ENCODE results near the gene TMEM163. TPM values are rescaled to one million over a fixed set of nuclear protein-coding genes. Genes with fewer than 3 reads are reported as not detected.

Gene TMEM163
- total RNA-seq, 1 experiment from 2014 or later: 2.5 TPM

DNA sequence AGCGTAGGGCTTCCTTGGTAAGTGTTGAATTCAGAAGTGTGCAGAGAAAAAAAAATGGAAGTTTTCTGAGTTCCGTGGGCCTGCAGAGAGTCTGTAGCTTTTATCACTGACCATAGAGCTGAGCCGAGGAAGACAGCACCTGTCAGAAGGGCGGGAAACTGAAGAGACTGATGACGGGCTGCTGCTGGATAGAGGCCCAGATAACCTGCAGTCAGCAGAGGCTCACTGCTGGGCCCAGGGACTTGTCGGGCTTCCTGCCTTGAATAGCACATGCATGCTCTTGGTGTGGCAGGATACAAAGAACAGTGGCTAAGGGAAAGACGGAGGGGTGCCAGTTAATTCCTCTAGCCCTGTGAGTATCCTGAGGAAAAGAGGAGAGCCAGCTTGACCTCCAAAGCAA is 298.5 kb downstream of the TMEM163 start:
- Mint-ChIP-seq H3K27ac (ENCODE audit: unreplicated experiment) (no peak overlapping the region), H3K9me3 (ENCODE audit: low read depth, unreplicated experiment) (no peaks in the 10 kb centered on the region), H3K4me1 (ENCODE audit: low read depth, unreplicated experiment) (peaks cover 17% of the 10 kb centered on the region), H3K27me3 (ENCODE audit: unreplicated experiment) (no peaks in the 10 kb centered on the region), H3K36me3 (ENCODE audit: insufficient read depth, unreplicated experiment) (peaks cover 9% of the 10 kb centered on the region), H3K4me3 (ENCODE audit: low read depth, unreplicated experiment) (no peak overlapping the region)
- BruUV-seq (replicated peaks): no TSS peak
- intact Hi-C loops (cut with micrococcal nuclease; ENCODE audit: unreplicated experiment): no loop called here
- CTCF ChIA-PET: no interaction called here
- TF ChIP-seq, protein P1, sequence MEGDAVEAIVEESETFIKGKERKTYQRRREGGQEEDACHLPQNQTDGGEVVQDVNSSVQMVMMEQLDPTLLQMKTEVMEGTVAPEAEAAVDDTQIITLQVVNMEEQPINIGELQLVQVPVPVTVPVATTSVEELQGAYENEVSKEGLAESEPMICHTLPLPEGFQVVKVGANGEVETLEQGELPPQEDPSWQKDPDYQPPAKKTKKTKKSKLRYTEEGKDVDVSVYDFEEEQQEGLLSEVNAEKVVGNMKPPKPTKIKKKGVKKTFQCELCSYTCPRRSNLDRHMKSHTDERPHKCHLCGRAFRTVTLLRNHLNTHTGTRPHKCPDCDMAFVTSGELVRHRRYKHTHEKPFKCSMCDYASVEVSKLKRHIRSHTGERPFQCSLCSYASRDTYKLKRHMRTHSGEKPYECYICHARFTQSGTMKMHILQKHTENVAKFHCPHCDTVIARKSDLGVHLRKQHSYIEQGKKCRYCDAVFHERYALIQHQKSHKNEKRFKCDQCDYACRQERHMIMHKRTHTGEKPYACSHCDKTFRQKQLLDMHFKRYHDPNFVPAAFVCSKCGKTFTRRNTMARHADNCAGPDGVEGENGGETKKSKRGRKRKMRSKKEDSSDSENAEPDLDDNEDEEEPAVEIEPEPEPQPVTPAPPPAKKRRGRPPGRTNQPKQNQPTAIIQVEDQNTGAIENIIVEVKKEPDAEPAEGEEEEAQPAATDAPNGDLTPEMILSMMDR (IDR thresholded peaks at IDR 0.05; ENCODE audit: unreplicated experiment): no peak
- DNase-seq: no peak

DNA sequence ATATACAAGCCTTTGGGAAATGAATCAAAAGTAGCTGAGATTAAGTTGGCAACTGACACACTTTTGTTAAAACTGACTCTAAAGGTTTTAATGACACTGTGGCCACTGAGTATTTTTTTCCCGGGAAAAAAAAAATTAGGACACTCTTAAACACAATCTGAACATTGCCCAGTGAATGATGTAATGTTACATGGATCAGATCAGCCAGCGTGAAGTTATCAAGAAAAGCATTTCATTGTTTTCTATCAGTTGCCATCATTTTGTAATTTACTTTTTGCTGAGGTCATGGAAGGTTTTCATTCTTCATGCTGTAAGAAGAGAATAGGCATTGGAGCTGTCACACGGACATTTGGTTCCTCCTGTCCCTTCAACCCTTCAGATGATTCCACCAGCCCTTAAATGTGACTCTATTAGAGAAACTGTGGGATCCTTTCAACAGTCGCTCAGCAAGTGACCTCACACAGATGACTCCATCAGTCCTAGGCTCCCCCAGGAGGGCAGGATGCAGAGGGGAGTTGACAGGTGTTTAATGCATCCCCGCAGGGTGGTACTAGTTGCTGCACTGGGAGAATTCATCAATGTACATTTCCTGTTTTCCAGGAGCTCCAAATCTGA is 300.7 kb downstream of the TMEM163 start:
- Mint-ChIP-seq H3K4me3 (ENCODE audit: low read depth, unreplicated experiment) (no peak overlapping the region), H3K36me3 (ENCODE audit: insufficient read depth, unreplicated experiment) (peaks cover 10% of the 10 kb centered on the region), H3K27ac (ENCODE audit: unreplicated experiment) (no peak overlapping the region), H3K4me1 (ENCODE audit: low read depth, unreplicated experiment) (peaks cover 38% of the 10 kb centered on the region), H3K27me3 (ENCODE audit: unreplicated experiment) (no peaks in the 10 kb centered on the region), H3K9me3 (ENCODE audit: low read depth, unreplicated experiment) (no peaks in the 10 kb centered on the region)
- DNase-seq: no peak
- intact Hi-C loops (cut with micrococcal nuclease; ENCODE audit: unreplicated experiment): no loop called here
- no TSS peak for BruUV-seq (replicated peaks)
- CTCF ChIA-PET: no interaction called here
- TF ChIP-seq, protein P1 (IDR thresholded peaks at IDR 0.05; ENCODE audit: unreplicated experiment): no peak

DNA sequence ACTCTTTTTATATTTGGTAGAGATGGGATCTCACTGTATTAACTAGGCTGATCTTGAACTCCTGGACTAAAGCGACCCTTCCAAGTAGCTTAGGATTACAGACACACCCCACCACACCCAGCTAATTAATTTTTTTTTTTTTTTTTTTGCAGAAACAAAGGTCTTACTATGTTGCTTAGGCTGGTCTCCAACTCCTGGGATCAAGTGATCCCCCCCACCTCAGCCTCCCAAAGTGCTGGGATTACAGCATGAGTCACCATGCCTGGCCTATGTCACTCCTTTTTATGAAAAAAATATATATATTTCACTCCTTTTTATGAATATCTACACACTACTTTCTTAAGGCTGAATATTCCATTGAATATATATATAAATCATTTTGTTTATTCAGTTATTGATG is 302.2 kb downstream of the TMEM163 start:
- CTCF ChIA-PET: interaction anchor here (0.6 to 1.0 kb wide), 2 partner anchors 16 to 529 kb away, joined by 3 read pairs; no protein-coding TSS in a partner anchor
- peaks cover 52% of the 10 kb centered on the region for H3K4me1 Mint-ChIP-seq (ENCODE audit: low read depth, unreplicated experiment)

DNA sequence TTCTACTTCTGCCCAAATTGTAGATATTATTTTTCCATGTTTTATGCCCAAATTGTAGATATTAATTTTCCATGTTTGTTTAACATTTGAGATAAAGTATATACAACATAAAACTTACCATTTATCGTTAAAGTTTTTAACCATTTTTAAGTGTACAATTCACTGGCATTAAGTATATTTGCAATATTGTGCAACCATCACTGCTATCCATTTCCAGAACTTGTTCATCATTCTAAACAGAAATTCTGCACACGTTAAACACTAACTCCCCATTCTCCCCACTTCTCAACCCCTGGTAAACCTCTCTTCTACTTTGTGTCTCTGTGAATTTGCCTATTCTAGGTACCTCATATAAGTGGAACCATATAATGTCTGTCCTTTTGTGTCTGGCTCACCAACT is 302.8 kb downstream of the TMEM163 start:
- no peak for DNase-seq
- BruUV-seq (replicated peaks): no TSS peak
- Mint-ChIP-seq H3K4me1 (ENCODE audit: low read depth, unreplicated experiment) (peaks cover 58% of the 10 kb centered on the region), H3K9me3 (ENCODE audit: low read depth, unreplicated experiment) (no peaks in the 10 kb centered on the region), H3K4me3 (ENCODE audit: low read depth, unreplicated experiment) (no peak overlapping the region), H3K27me3 (ENCODE audit: unreplicated experiment) (no peaks in the 10 kb centered on the region), H3K36me3 (ENCODE audit: insufficient read depth, unreplicated experiment) (peaks cover 25% of the 10 kb centered on the region), H3K27ac (ENCODE audit: unreplicated experiment) (peak overlapping the region; percentile 1)
- TF ChIP-seq, protein P1 (IDR thresholded peaks at IDR 0.05; ENCODE audit: unreplicated experiment): no peak
- intact Hi-C loops (cut with micrococcal nuclease; ENCODE audit: unreplicated experiment): no loop called here
- CTCF ChIA-PET: interaction anchor here (0.6 to 1.0 kb wide), 2 partner anchors 16 to 528 kb away, joined by 3 read pairs; no protein-coding TSS in a partner anchor

More for the DNA sequence above, 302.2 kb downstream of the TMEM163 start:
- TF ChIP-seq, protein P1 (IDR thresholded peaks at IDR 0.05; ENCODE audit: unreplicated experiment): no peak
- no peak for DNase-seq
- Mint-ChIP-seq H3K36me3 (ENCODE audit: insufficient read depth, unreplicated experiment) (peaks cover 20% of the 10 kb centered on the region), H3K27ac (ENCODE audit: unreplicated experiment) (peak overlapping the region; percentile 1), H3K9me3 (ENCODE audit: low read depth, unreplicated experiment) (no peaks in the 10 kb centered on the region), H3K27me3 (ENCODE audit: unreplicated experiment) (no peaks in the 10 kb centered on the region), H3K4me3 (ENCODE audit: low read depth, unreplicated experiment) (no peak overlapping the region)
- BruUV-seq (replicated peaks): no TSS peak
- intact Hi-C loops (cut with micrococcal nuclease; ENCODE audit: unreplicated experiment): no loop called here

Measured in Calu3 (cell line).